ENCODE data around the gene MBTPS2.
"Not testable (repeated sequence)": the region's sequence is repeated elsewhere in the genome, so short reads cannot be mapped to it uniquely, and the experiment has no call there.

The MBTPS2 gene

DNA sequence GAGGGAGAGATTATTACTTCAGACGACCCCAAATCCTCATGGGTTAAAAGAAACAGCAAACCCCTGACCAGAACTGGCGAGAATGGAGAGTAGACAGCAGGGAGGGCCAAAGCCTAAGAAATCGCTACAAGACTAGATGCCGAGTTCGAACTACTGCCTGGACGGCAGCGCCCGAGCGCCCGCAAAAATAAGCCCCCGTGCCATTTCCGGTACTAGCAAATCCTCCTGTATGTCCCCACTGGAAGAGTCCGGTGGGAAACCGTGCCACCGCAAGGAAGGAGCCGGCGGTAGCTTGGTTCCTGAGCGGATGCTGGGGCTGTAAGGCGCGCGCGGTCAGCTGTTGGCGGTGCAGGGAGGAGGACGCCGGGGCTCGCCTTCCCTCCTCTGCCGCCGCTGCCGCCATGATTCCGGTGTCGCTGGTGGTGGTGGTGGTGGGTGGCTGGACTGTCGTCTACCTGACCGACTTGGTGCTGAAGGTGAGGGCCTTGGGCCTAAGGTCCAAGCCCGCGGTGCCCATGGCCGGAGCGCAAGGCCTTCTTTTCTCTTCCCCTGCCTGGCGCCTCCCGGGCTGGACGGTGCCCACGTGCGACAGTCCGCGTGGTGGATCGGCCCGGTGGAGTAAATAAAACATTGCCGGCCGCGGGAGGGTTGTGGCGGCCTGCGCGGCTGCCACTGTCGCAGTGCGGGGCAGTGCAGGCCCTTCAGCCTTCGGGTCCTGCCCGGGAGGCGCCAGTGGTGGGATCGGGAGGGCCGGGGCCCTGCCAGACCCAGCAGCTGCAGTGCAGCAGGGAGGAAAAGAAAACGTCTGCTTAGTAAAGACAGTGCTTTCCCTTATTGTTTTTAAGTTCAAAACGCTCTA, at the start of gene MBTPS2:
Gene MBTPS2, plus strand, starts transcription at position 284 of the 859 bp plus-strand sequence. Its CDS starts 118 bp downstream, at position 402.
- peak; percentile 82 to 83 for DNase-seq

GRCh38 chrX:21798677-21799219, 40.7 kb upstream of the MBTPS2 start:
- no peak for DNase-seq

- DNase-seq: no peak
Observed at GRCh38 chrX:21799767-21800166, 39.6 kb upstream of the MBTPS2 start.

- no peak for DNase-seq
Observed at GRCh38 chrX:21800344-21800770, 39.1 kb upstream of the MBTPS2 start.

DNA sequence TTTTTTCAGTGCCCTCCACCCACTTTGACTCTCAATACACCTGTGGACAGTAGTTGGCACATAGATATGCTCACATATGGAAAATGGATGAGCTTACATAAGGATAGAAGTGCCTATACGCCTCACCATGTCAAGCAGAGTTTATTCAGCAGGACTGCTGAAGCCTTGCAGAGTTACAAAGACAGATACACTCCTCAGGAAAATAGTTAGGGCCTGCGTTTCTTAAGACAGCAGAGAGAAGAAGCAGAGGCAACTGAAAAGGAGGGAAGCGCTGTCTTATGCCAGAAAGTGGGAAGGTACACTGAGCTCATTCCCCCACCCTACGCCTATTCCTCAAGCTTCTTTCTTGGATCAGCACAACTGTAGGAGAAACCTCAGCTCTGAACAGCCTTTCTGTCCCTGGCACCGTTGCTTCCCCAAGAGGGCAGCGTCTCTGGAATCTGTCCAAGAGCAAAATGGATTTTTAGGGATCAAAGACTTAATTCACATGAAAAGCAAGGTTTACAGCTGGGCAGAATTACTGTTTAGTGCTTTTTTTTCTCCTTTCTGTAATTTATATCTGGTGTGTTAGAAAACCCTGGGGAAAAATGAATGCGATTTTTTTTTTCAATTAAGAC, 37.3 kb upstream of the MBTPS2 start:
- DNase-seq: no peak

DNA sequence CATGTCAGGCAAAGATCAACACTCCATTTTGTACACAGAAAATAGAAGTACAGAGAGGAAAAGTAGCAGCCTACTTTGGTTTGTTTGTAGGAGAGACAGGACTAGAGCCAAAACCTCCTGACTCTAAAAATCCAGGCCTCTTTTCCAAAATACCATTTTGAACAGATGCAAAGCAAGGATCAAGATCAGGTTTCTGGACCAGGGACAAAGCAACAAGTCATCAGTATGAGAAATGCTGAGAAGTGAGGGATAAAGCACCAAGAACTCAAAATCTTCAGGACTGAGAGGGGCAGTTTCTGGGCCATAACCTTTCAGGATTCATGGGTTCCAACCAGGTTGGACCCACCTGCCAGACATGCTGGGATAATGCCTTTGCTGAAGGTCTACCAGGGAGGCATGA, 36.6 kb upstream of the MBTPS2 start:
- no peak for DNase-seq

DNA sequence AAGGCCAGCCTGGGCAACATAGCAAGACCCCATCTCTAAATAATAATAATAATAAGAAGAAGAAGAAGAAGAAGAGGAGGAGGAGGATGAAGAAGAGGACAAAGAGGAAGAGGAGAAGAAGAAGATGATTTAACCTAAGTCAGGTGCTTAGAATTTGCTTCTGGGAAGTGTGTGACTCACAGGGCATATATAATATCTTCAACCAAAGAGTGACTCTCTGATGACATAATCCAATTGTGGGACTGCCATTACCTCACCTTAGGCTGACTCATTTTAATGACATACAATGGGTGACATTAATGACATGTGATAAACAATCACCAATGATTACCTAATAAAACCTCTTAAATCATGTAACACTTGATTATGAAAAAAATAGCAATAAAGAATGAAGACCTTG, 32.7 kb upstream of the MBTPS2 start:
- DNase-seq: no peak

DNA sequence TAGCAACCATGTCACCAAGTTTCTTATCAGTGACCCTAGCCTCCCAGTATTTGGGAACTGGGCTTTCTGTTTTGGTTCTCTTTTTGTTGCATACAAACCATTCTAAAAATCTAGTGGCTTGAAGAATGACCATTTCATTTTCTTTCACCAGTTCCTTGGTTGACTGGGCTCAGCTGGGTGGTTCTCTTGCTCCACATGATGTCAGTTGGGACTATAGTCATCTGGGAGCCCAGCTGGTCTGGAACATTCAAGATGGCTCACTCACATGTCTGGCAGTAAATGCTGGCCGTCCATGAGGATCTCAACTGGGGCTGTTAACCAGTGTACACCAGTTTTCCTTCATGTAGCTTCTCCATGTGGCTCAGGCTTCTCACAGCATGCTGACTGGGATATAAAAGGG, 27.6 kb upstream of the MBTPS2 start:
- no peak for DNase-seq

DNA sequence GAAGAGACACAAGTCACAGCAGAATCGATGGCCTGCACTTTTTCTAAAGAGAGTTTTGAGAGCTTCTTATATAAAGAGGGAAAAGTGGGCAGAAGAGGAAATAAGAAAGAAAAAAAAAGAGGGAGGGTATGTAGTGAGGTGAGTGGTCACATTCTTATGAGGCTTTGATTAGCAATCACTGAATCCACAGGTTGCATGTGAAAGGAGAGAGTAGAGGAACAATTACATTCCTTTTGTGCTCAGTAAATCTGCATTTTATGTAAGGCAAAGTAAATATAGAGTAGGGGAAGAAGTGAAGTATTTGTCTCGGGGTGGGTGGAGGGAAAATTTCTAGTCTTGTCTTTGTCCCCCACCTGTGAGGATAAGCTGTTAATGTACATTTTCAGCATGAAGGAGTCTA, 26.8 kb upstream of the MBTPS2 start:
- no peak for DNase-seq

DNA sequence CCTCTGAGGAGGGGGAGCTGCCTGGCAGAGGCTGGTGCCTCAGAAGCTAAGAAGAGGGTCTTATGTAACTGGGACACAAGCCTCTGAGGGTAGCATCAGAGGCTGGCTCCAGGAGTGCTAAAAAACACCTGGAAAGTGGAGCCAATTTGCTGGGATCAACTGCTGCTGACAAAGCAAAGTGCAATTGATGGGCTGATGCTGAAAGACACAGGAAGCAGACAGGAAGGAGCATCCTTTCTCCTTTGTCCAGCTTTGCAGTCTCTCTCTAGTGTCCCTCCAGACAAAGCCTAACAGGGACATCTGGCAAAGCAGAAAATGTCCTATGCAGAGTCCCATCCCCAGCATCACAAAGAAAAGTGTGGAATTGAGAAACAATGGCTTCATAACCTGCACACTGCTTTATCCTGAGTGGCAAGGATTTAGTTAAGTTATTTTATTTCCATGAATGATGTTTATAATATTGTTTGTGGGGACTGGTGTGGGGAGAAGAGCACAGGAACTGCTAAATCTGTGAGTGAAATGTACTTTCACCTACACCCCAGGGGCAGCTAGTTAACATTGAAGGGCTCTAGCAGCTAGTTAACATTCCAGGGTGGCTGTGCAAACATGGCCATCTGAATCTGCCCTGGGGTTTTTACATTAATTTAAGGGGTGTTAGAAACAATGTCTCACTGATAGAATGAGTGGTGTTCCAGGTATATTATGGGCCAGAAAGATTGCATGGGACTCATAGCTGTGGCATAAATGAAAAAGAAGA, 25.6 kb upstream of the MBTPS2 start:
- no peak for DNase-seq

- DNase-seq: no peak
Observed at GRCh38 chrX:21816136-21816535, 23.3 kb upstream of the MBTPS2 start.

- DNase-seq: not testable (repeated sequence)
Observed at GRCh38 chrX:21820170-21820569, 19.2 kb upstream of the MBTPS2 start.

- no peak for DNase-seq
Observed at GRCh38 chrX:21821875-21822274, 17.5 kb upstream of the MBTPS2 start.

- no peak for DNase-seq
Observed at GRCh38 chrX:21831496-21831895, 7.9 kb upstream of the MBTPS2 start.

DNA sequence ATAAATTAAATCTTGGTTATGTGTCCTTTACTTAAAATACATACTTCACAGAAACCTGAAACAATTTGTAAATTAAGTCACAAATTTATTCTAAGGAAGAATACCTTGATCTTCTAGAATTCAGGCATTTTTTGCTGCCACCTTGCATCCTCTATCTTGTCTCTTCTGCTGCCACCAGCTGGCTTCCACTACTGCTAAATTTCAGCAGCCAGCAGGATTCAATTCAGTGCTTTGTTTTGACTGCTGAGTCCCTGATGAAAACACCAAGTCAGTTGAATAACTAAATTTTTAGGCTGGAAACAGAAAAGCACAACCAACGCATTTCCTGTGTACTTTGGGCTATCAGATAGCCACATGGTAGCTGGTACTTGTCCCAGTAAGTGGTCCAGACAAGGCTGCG, 2.4 kb upstream of the MBTPS2 start:
- DNase-seq: no peak

- peak in 1 of 2 donors; percentile 12 for DNase-seq
Observed at GRCh38 chrX:21838937-21839333, 482 bp upstream of the MBTPS2 start.

DNA sequence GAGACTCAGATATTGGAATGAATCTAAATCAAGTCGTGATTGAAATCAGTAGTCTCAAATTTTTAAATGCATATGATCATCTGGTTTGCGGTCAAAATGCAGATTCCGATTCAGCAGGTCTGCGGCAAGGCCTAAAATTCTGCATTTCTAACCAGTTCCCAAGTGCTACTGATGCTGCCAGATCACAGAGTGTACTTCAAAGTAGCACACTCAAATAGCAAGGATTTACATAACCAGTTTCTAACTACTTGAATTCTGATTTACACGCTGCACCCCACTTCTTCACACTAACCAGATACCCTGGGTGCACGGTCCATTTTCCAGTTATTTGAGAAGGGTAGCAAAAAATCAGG, 752 bp downstream of the MBTPS2 start:
- DNase-seq: peak in 1 of 2 donors; percentile 0

GRCh38 chrX:21843179-21843578, 3.8 kb downstream of the MBTPS2 start:
- no peak for DNase-seq

DNA sequence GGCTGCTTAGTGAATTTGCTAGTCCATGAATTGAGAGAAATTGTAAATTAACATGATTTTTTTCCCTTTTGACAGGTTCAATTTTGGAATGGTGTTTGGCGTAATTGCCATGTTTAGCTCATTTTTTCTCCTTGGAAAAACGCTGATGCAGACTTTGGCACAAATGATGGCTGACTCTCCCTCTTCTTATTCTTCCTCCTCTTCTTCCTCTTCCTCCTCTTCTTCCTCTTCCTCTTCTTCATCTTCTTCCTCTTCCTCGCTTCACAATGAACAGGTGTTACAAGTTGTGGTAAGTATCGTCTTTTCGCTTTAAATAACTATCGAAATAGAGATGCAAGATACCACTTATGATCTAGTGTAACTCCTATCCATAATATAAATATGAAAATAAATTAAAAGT, 5.7 kb downstream of the MBTPS2 start:
- no peak for DNase-seq

GRCh38 chrX:21847342-21847741, 7.9 kb downstream of the MBTPS2 start:
- DNase-seq: no peak

GRCh38 chrX:21853578-21853977, 14.2 kb downstream of the MBTPS2 start:
- DNase-seq: no peak

GRCh38 chrX:21855937-21856415, 16.6 kb downstream of the MBTPS2 start, which contains the start of gene YY2:
Gene YY2, plus strand, starts transcription at chrX:21855987. Its CDS starts 498 bp downstream, at chrX:21856485.
- DNase-seq: no peak

DNA sequence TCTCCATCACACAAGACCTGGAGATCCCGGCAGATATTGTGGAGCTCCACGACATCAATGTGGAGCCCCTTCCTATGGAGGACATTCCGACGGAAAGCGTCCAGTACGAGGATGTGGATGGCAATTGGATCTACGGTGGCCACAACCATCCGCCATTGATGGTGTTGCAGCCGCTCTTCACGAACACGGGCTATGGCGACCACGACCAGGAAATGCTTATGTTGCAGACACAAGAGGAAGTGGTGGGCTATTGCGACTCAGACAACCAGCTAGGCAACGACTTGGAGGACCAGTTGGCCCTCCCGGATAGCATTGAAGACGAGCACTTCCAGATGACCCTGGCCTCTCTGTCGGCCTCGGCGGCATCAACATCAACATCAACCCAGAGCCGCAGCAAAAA, 17.1 kb downstream of the MBTPS2 start:
- DNase-seq: no peak
